PC-3 (cell line): ENCODE results near the gene CCR9. TPM values are rescaled to one million over a fixed set of nuclear protein-coding genes. Genes with fewer than 3 reads are reported as not detected.
"Not testable (repeated sequence)": the region's sequence is repeated elsewhere in the genome, so short reads cannot be mapped to it uniquely, and the experiment has no call there.

Experiments used
- ATAC-seq: fragments of 200-7000 bp; cut with Tn5 transposase; 2 replicates; pipeline ENCODE4 v1.9.1; 2020; ENCODE audit warnings: mild to moderate bottlenecking, moderate library complexity
- BruUV-seq: library from RNA; stranded (reverse); fragments of 400-500 nt; replicated peaks from 2 replicates; lab custom pipeline; 2021; lab: Mats Ljungman, UMichigan
- CTCF ChIA-PET: fragments of 300-600 bp; sonication (Branson Sonifier 250); formaldehyde crosslinking; loops from one replicate; lab custom pipeline; 2022; ENCODE audit warnings: antibody characterized with exemption; lab: Charles Lee
- POLR2A ChIA-PET: fragments of 300-600 bp; sonication (Branson Sonifier 250); formaldehyde crosslinking; loops from one replicate; lab custom pipeline; 2022; ENCODE audit warnings: antibody characterized with exemption; ENCODE audit not compliant: unreplicated experiment; lab: Charles Lee
- DNase-seq: peaks from one replicate; pipeline ENCODE4 v3.0.0-alpha.2; 2015
- H2AFZ ChIP-seq: fragments of 300-600 bp; sonication (generic); 2 replicates; pipeline ENCODE4 v1.6.0; 2016; ENCODE audit warnings: antibody characterized with exemption, low read length
- H3F3A ChIP-seq: fragments of 300-600 bp; sonication (generic); one replicate; pipeline ENCODE4 v1.6.0; 2017; ENCODE audit warnings: antibody characterized with exemption, low read length, control low read depth, mild to moderate bottlenecking; ENCODE audit not compliant: unreplicated experiment
- H3K27ac ChIP-seq: fragments of 300-600 bp; sonication (generic); 2 replicates; pipeline ENCODE4 v1.5.1; 2016; ENCODE audit warnings: mild to moderate bottlenecking, low read length
- H3K27me3 ChIP-seq: fragments of 300-600 bp; sonication (generic); 2 replicates; pipeline ENCODE4 v1.6.1; 2016; ENCODE audit warnings: low read length, mixed read lengths
- H3K36me3 ChIP-seq: fragments of 300-600 bp; sonication (generic); 2 replicates; pipeline ENCODE4 v1.6.1; 2016; ENCODE audit warnings: low read depth, mixed run types, low read length, mixed read lengths
- H3K4me1 ChIP-seq: fragments of 300-600 bp; sonication (generic); 2 replicates; pipeline ENCODE4 v1.5.1; 2016; ENCODE audit warnings: low read length; ENCODE audit not compliant: insufficient read depth
- H3K4me2 ChIP-seq: fragments of 300-600 bp; sonication (generic); 2 replicates; pipeline ENCODE4 v1.6.0; 2016; ENCODE audit warnings: low read length
- H3K4me3 ChIP-seq: fragments of 300-600 bp; sonication (generic); 2 replicates; pipeline ENCODE4 v1.5.1; 2016; ENCODE audit warnings: mild to moderate bottlenecking, low read length, mixed read lengths
- H3K79me2 ChIP-seq: fragments of 300-600 bp; sonication (generic); 2 replicates; pipeline ENCODE4 v1.6.1; 2017; ENCODE audit warnings: low read length, mixed read lengths
- H3K9ac ChIP-seq: fragments of 300-600 bp; sonication (generic); 2 replicates; pipeline ENCODE4 v1.6.0; 2016; ENCODE audit warnings: mild to moderate bottlenecking, low read length
- H3K9me2 ChIP-seq: fragments of 300-600 bp; sonication (generic); replicated peaks from 2 replicates; pipeline ENCODE4 v1.6.1; 2016; ENCODE audit warnings: mixed run types, low read length, mixed read lengths
- H3K9me3 ChIP-seq: fragments of 300-600 bp; sonication (generic); 2 replicates; pipeline ENCODE4 v1.6.1; 2016; ENCODE audit warnings: low read length, mixed read lengths
- H4K20me1 ChIP-seq: fragments of 300-600 bp; sonication (generic); 2 replicates; pipeline ENCODE4 v1.6.1; 2016; ENCODE audit warnings: low read length, mixed read lengths
- CTCF ChIP-seq: fragments of 300-600 bp; sonication (generic); conservative IDR thresholded peaks from 2 replicates; pipeline ENCODE4 v1.5.1; 2017; ENCODE audit warnings: antibody characterized with exemption, low read depth, mild to moderate bottlenecking, low read length
- EZH2 ChIP-seq: fragments of 300-600 bp; sonication (generic); IDR thresholded peaks from one replicate; pipeline ENCODE4 v1.6.1; 2017; ENCODE audit warnings: antibody characterized with exemption, mild to moderate bottlenecking, low read length; ENCODE audit not compliant: unreplicated experiment
- EZH2phosphoT487 ChIP-seq: fragments of 300-600 bp; sonication (generic); IDR thresholded peaks from 2 replicates; pipeline ENCODE4 v1.6.1; 2018; ENCODE audit warnings: mild to moderate bottlenecking, antibody characterized with exemption, low read length, borderline replicate concordance
- intact Hi-C: fragments of 100-400 bp; cut with micrococcal nuclease; formaldehyde crosslinking; loops from 2 replicates; pipeline ENCODE4 v1.9.0; 2023
- total RNA-seq: library from RNA; depleted of rRNA; stranded (reverse); fragments of >200 nt; gene quantifications from 2 replicates; pipeline ENCODE4 v1.2.3, GENCODE V29; 2014

CCR9 gene
- total RNA-seq, 1 experiment from 2014 or later = not detected

DNA sequence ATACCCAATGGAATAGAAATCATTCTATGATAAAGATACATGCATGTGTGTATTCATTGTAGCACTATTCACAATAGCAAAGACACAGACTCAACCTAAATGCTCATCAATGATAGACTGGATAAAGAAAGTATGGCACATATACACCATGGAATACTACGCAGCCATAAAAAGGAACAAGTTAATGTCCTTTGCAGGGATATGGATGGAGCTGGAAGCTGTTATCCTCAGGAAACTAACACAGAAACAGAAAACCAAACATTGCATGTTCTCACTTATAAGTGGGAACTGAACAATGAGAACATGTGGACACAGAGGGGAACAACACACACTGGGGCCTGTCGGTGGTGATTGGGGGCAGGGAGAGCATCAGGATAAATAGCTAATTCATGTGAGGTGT lies 29.3 kb upstream of the CCR9 start:
- H3K9ac ChIP-seq, ATAC-seq, BruUV-seq, H3K27ac ChIP-seq, H2AFZ ChIP-seq, H3K36me3 ChIP-seq, intact Hi-C loops, DNase-seq, H3K27me3 ChIP-seq, H3K4me1 ChIP-seq, H3K9me3 ChIP-seq, CTCF ChIA-PET, H3K79me2 ChIP-seq, H3K9me2 ChIP-seq, H4K20me1 ChIP-seq, H3K4me2 ChIP-seq, H3K4me3 ChIP-seq, H3F3A ChIP-seq, POLR2A ChIA-PET: not testable (repeated sequence)

GRCh38 chr3:45858809-45859543 lies 27.4 kb upstream of the CCR9 start:
- H3F3A ChIP-seq = no peaks in the 10 kb centered on the region
- H3K4me2 ChIP-seq = no peak overlapping the region
- no peaks in the 10 kb centered on the region for H3K27me3 ChIP-seq
- POLR2A ChIA-PET = no interaction called here
- H3K9me3 ChIP-seq = no peaks in the 10 kb centered on the region
- H4K20me1 ChIP-seq = no peaks in the 10 kb centered on the region
- CTCF ChIA-PET = no interaction called here
- H3K9me2 ChIP-seq = no peaks in the 10 kb centered on the region
- TF ChIP-seq EZH2phosphoT487 (no peak), CTCF (no peak), EZH2 (no peak)
- BruUV-seq = no TSS peak
- no peaks in the 10 kb centered on the region for H3K36me3 ChIP-seq
- H2AFZ ChIP-seq = no peak overlapping the region
- no peak overlapping the region for H3K9ac ChIP-seq
- no peaks in the 10 kb centered on the region for H3K4me1 ChIP-seq
- no peak overlapping the region for H3K4me3 ChIP-seq
- intact Hi-C loops = no loop called here
- ATAC-seq (no peak), DNase-seq (no peak)
- no peak overlapping the region for H3K27ac ChIP-seq
- no peaks in the 10 kb centered on the region for H3K79me2 ChIP-seq

DNA sequence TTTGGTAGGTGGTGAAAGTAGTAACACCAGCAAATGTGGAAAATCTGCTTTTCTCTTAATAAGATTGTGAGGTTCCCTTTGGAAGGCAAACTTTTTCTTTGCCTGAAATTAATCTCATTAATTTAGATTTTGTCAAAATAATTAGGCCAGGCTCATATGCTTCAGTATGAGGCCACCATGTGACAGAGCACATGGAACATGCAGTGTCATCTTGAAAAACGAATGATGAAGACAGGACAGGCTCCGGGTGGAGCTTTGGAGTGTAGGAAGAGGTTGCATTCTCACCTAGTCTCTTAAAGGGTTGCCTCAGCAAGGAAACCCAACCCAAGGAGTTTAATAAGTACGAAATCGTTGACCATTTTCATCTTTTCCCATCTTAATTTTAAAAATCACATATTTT lies 25.9 kb upstream of the CCR9 start:
- POLR2A ChIA-PET = no interaction called here
- H3K9me3 ChIP-seq = no peaks in the 10 kb centered on the region
- no peaks in the 10 kb centered on the region for H4K20me1 ChIP-seq
- no peak for ATAC-seq
- no peak overlapping the region for H3K9ac ChIP-seq
- no peaks in the 10 kb centered on the region for H3F3A ChIP-seq
- H3K4me3 ChIP-seq = no peak overlapping the region
- TF ChIP-seq EZH2phosphoT487 (no peak), CTCF (no peak), EZH2 (no peak)
- CTCF ChIA-PET = no interaction called here
- DNase-seq = no peak
- no peak overlapping the region for H2AFZ ChIP-seq
- H3K4me2 ChIP-seq = no peak overlapping the region
- no peaks in the 10 kb centered on the region for H3K36me3 ChIP-seq
- no peak overlapping the region for H3K27ac ChIP-seq
- H3K79me2 ChIP-seq = no peaks in the 10 kb centered on the region
- no peaks in the 10 kb centered on the region for H3K27me3 ChIP-seq
- H3K9me2 ChIP-seq = no peaks in the 10 kb centered on the region
- intact Hi-C loops = no loop called here
- H3K4me1 ChIP-seq = no peaks in the 10 kb centered on the region
- no TSS peak for BruUV-seq
